SK-N-SH (cell line): ENCODE measurements around the gene NUAK2. TPM values are rescaled to one million over a fixed set of nuclear protein-coding genes. Genes with fewer than 3 reads are reported as not detected.
A peak's percentile ranks its signal among the peaks of the same experiment; 100 is the strongest.

Source experiments
- CTCF ChIA-PET: fragments of 300-600, 350-600 bp; formaldehyde crosslinking; extraction: SDS; loops from one replicate; lab custom pipeline; 2021; lab: Yijun Ruan, JAX
- POLR2A ChIA-PET: fragments of 350-600 bp; sonication (Branson Sonifier 250); formaldehyde crosslinking; extraction: SDS; loops from one replicate; lab custom pipeline; 2020; ENCODE audit warnings: antibody characterized with exemption, inconsistent platforms; lab: Yijun Ruan, JAX
- DNase-seq: peaks from one replicate; pipeline ENCODE4 v3.0.0; 2012
- H2AFZ ChIP-seq: fragments of 200-600 bp; sonication (generic); 2 replicates; pipeline ENCODE4 v1.8.1; 2016; ENCODE audit warnings: antibody characterized with exemption, mild to moderate bottlenecking, low read depth
- H3F3A ChIP-seq: fragments of 200-600 bp; sonication (generic); replicated peaks from 2 replicates; pipeline ENCODE3; 2016; ENCODE audit warnings: antibody characterized with exemption, mild to moderate bottlenecking; ENCODE audit not compliant: insufficient read depth
- H3K27ac ChIP-seq, 2 experiments: fragments of 200-500 bp in 1 of 2; fragments of 200-600 bp in 1 of 2; sonication (Bioruptor generic) in 1 of 2; sonication (generic), shearing (Covaris generic) in 1 of 2; 2 replicates each; pipeline versions ENCODE4 v1.5.1 to v1.6.1; 2014 to 2016; ENCODE audit warnings: low read depth in 2 of 2, inconsistent platforms in 1 of 2, low read length in 1 of 2, mild to moderate bottlenecking in 1 of 2, mixed read lengths in 1 of 2
- H3K27me3 ChIP-seq: fragments of 200-600 bp; sonication (generic), shearing (Covaris generic); 2 replicates; pipeline ENCODE4 v1.6.1; 2016; ENCODE audit warnings: mixed run types; ENCODE audit not compliant: insufficient read depth
- H3K36me3 ChIP-seq, 2 experiments: fragments of 200-500 bp in 1 of 2; fragments of 200-600 bp in 1 of 2; sonication (Bioruptor generic) in 1 of 2; sonication (generic) in 1 of 2; replicated peaks in 1 of 2; 2 replicates each; pipeline versions ENCODE3 to v1.5.1; 2014 to 2016; ENCODE audit warnings: low read length in 1 of 2, mild to moderate bottlenecking in 1 of 2; ENCODE audit not compliant: insufficient read depth in 2 of 2, control insufficient read depth in 1 of 2
- H3K4me1 ChIP-seq, 2 experiments: fragments of 200-500 bp in 1 of 2; fragments of 200-600 bp in 1 of 2; sonication (Bioruptor generic) in 1 of 2; sonication (generic), shearing (Covaris generic) in 1 of 2; 2 replicates each; pipeline versions ENCODE4 v1.5.1 to v1.6.1; 2014 to 2016; ENCODE audit warnings: low read depth in 1 of 2, low read length in 1 of 2, mixed run types in 1 of 2; ENCODE audit not compliant: insufficient read depth in 2 of 2, control insufficient read depth in 1 of 2
- H3K4me2 ChIP-seq: fragments of 200-600 bp; sonication (generic), shearing (Covaris generic); 2 replicates; pipeline ENCODE4 v1.6.1; 2017; ENCODE audit warnings: mixed run types
- H3K4me3 ChIP-seq, 2 experiments: fragments of 200-500 bp in 1 of 2; fragments of 200-600 bp in 1 of 2; sonication (Bioruptor generic) in 1 of 2; sonication (generic), shearing (Covaris generic) in 1 of 2; 2 replicates each; pipeline versions ENCODE4 v1.5.1 to v1.8.1; 2014 to 2016; ENCODE audit warnings: low read depth in 2 of 2, inconsistent platforms in 1 of 2, low read length in 1 of 2, mild to moderate bottlenecking in 1 of 2, mixed read lengths in 1 of 2, moderate library complexity in 1 of 2
- H3K79me2 ChIP-seq: fragments of 200-600 bp; sonication (generic); 2 replicates; pipeline ENCODE4 v1.8.1; 2017; ENCODE audit warnings: mild to moderate bottlenecking; ENCODE audit not compliant: insufficient read depth
- H3K9ac ChIP-seq: fragments of 200-600 bp; sonication (generic); 2 replicates; pipeline ENCODE4 v1.6.1; 2017; ENCODE audit warnings: mixed run types
- H3K9me2 ChIP-seq: fragments of 200-600 bp; sonication (generic); 2 replicates; pipeline ENCODE4 v1.6.1; 2017; ENCODE audit warnings: mixed run types
- H3K9me3 ChIP-seq: fragments of 200-600 bp; sonication (generic); 2 replicates; pipeline ENCODE4 v1.6.1; 2017; ENCODE audit warnings: mixed run types, mild to moderate bottlenecking, moderate library complexity
- H4K20me1 ChIP-seq: fragments of 200-600 bp; sonication (generic); 2 replicates; pipeline ENCODE4 v1.6.1; 2017; ENCODE audit warnings: mild to moderate bottlenecking, mixed run types; ENCODE audit not compliant: insufficient read depth
- CHD2 ChIP-seq: fragments of 150-350 bp; IDR thresholded peaks from 2 replicates; pipeline ENCODE4 v1.6.1; 2018; ENCODE audit warnings: low read length; ENCODE audit not compliant: partially characterized antibody
- ELF1 ChIP-seq: IDR thresholded peaks from 2 replicates; pipeline ENCODE4 v1.4.0; 2012
- EP300 ChIP-seq, 2 experiments: IDR thresholded peaks; 2 replicates each; pipeline versions ENCODE4 v1.4.0 to v1.6.1; 2012; ENCODE audit warnings: borderline replicate concordance in 1 of 2, low read depth in 1 of 2, low read length in 1 of 2
- FOSL2 ChIP-seq: IDR thresholded peaks from 2 replicates; pipeline ENCODE4 v1.4.0; 2012; ENCODE audit warnings: low read depth, mild to moderate bottlenecking, moderate library complexity, borderline replicate concordance
- FOXJ3 ChIP-seq: sonication (generic); formaldehyde crosslinking; IDR thresholded peaks from 2 replicates; pipeline ENCODE4 v1.5.1; 2020; ENCODE audit warnings: mild to moderate bottlenecking, missing genetic modification reagents
- FOXM1 ChIP-seq: IDR thresholded peaks from 2 replicates; pipeline ENCODE4 v1.4.0; 2012; ENCODE audit warnings: low read depth, mild to moderate bottlenecking
- GABPA ChIP-seq: IDR thresholded peaks from 2 replicates; pipeline ENCODE4 v1.4.0; 2012; ENCODE audit warnings: low read depth, mild to moderate bottlenecking
- JUND ChIP-seq: IDR thresholded peaks from 2 replicates; pipeline ENCODE4 v1.4.0; 2012
- MEF2A ChIP-seq: IDR thresholded peaks from 2 replicates; pipeline ENCODE4 v1.4.0; 2012; ENCODE audit warnings: low read depth, borderline replicate concordance
- MXI1 ChIP-seq: IDR thresholded peaks from 2 replicates; pipeline ENCODE4 v1.6.1; 2012; ENCODE audit warnings: mild to moderate bottlenecking, low read depth, low read length, improper control_type of control experiment
- NFIC ChIP-seq: IDR thresholded peaks from 2 replicates; pipeline ENCODE4 v1.4.0; 2012; ENCODE audit warnings: borderline replicate concordance
- NRF1 ChIP-seq: IDR thresholded peaks from 2 replicates; pipeline ENCODE4 v1.6.1; 2012; ENCODE audit warnings: low read depth, mild to moderate bottlenecking, low read length
- POLR2AphosphoS5 ChIP-seq: IDR thresholded peaks from 2 replicates; pipeline ENCODE4 v1.6.1; 2012; ENCODE audit warnings: low read depth, low read length
- RAD21 ChIP-seq: IDR thresholded peaks from 2 replicates; pipeline ENCODE4 v1.6.1; 2012; ENCODE audit warnings: mild to moderate bottlenecking, low read length
- RCOR1 ChIP-seq: fragments of 150-350 bp; IDR thresholded peaks from 2 replicates; pipeline ENCODE4 v1.6.1; 2017; ENCODE audit warnings: antibody characterized with exemption, low read length
- RFX5 ChIP-seq: IDR thresholded peaks from 2 replicates; pipeline ENCODE4 v1.6.1; 2012; ENCODE audit warnings: mild to moderate bottlenecking, improper control_type of control experiment, low read length
- RXRA ChIP-seq: IDR thresholded peaks from 2 replicates; pipeline ENCODE4 v1.4.0; 2012; ENCODE audit warnings: low read depth, mild to moderate bottlenecking, borderline replicate concordance
- SIN3A ChIP-seq: IDR thresholded peaks from 2 replicates; pipeline ENCODE4 v1.6.1; 2012; ENCODE audit warnings: low read depth, mild to moderate bottlenecking, low read length, moderate library complexity, borderline replicate concordance
- SMC3 ChIP-seq: IDR thresholded peaks from 2 replicates; pipeline ENCODE4 v1.6.1; 2012; ENCODE audit warnings: low read depth, low read length, improper control_type of control experiment
- TCF12 ChIP-seq: IDR thresholded peaks from 2 replicates; pipeline ENCODE4 v1.4.0; 2012
- TEAD4 ChIP-seq: IDR thresholded peaks from 2 replicates; pipeline ENCODE4 v1.4.0; 2012; ENCODE audit warnings: mild to moderate bottlenecking, borderline replicate concordance; ENCODE audit not compliant: insufficient read depth
- WGBS: methylation state at CpG from one replicate; pipeline ENCODE4 v1.1.6; 2017; ENCODE audit warnings: low lambda C conversion rate; 5-methylcytosine and 5-hydroxymethylcytosine counted together
- polyA plus RNA-seq, 3 experiments: library from polyadenylated mRNA; depleted of rRNA; stranded (reverse); fragments of >200 nt; gene quantifications; 2 replicates each; pipeline ENCODE4 v1.2.3, GENCODE V29; 2012
- TF ChIP-seq, protein P1 (sequence below): IDR thresholded peaks from 2 replicates; pipeline ENCODE4 v1.6.1; 2012; ENCODE audit warnings: mild to moderate bottlenecking, low read depth, low read length, moderate library complexity
- TF ChIP-seq, protein P2 (sequence below): IDR thresholded peaks from 2 replicates; pipeline ENCODE4; 2012
- TF ChIP-seq, protein P3 (sequence below): IDR thresholded peaks from 2 replicates; pipeline ENCODE4 v1.4.0; 2012; ENCODE audit warnings: low read depth, borderline replicate concordance
- TF ChIP-seq, protein P4 (sequence below): IDR thresholded peaks from 2 replicates; pipeline ENCODE4 v1.4.0; 2012; ENCODE audit warnings: low read depth

NUAK2 gene
- polyA plus RNA-seq, 1 of the 3 experiments (the other 2 are of a cell fraction), result 11.1 TPM

DNA sequence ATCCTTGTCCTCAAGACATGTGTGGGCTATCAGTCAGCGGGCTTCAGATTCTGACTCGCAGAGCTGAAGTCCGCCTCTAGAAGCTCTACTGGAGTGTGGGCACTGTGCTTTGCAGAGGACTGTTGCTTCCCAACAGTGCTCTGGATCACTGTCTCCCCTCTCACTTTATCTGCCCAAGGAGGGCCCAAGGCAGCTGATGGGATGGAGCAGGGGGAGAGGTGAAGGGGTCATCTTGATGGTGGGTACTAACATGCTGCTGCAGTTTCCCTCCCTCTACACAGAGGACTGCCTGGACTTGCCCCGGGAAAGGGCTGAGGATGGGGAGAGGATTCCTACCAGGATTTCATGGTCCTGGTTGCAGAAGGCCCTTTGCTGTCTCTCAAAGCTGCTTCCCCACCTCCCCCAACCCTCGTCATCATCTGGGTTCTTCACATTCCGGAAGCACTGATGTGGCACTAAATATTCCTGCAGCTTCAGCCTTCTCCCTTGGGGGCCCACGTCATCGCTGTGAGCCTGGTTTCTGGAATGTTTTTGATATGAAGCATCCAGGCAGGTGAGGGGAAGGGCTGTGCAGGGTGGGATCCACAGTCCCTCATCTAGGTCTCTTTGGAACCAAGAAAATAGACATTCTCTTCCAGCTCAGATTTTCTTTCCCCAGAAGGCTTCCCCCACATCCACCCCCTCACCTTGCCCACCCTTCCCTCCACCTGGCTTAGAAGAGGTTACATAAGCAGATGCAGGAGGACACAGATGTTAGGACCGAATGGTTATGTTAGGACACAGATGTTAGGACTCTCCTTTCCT is 23.2 kb downstream of the NUAK2 start:
- Histone ChIP-seq H3K9ac (peak overlapping the region; percentile 68), H3K4me3 (no peak overlapping the region), H3K9me2 (no peaks in the 10 kb centered on the region), H3K4me1 (peaks cover 4 to 63% of the 10 kb centered on the region in 2 experiments; a peak in 3 of 4 replicates), H3K79me2 (peaks cover 9% of the 10 kb centered on the region; the same call in 1 of the 2 replicates), H3K4me2 (peak overlapping the region; percentile 57), H3F3A (peaks cover 55% of the 10 kb centered on the region), H3K27ac (peak overlapping the region; percentile 54 to 97), H3K36me3 (peaks cover 6% of the 10 kb centered on the region in 2 experiments), H3K9me3 (no peaks in the 10 kb centered on the region), H2AFZ (no peak overlapping the region; the same call in 1 of the 2 replicates), H3K27me3 (no peaks in the 10 kb centered on the region), H4K20me1 (no peaks in the 10 kb centered on the region)
- WGBS, result 26% methylated on average over 9 of the region's 9 CpGs
- DNase-seq, result no peak
- ChIA-PET CTCF (interaction anchor here (1.3 to 46.8 kb wide), 4 partner anchors 26 to 56 kb away, joined by 4 to 1368 read pairs (median 5); no protein-coding TSS in a partner anchor), POLR2A (no interaction called here)
- TF ChIP-seq RCOR1, result no peak
- TF ChIP-seq POLR2AphosphoS5, result peak; percentile 49; the same call in 1 of the 2 replicates
- peak; percentile 94 for TF ChIP-seq FOSL2
- TF ChIP-seq NRF1, result no peak
- no peak for TF ChIP-seq FOXM1
- peak; percentile 67; the same call in 1 of the 2 replicates for TF ChIP-seq SIN3A
- peak; percentile 67; the same call in 1 of the 2 replicates for TF ChIP-seq RXRA
- peak; percentile 96 for TF ChIP-seq JUND
- TF ChIP-seq, protein P1, sequence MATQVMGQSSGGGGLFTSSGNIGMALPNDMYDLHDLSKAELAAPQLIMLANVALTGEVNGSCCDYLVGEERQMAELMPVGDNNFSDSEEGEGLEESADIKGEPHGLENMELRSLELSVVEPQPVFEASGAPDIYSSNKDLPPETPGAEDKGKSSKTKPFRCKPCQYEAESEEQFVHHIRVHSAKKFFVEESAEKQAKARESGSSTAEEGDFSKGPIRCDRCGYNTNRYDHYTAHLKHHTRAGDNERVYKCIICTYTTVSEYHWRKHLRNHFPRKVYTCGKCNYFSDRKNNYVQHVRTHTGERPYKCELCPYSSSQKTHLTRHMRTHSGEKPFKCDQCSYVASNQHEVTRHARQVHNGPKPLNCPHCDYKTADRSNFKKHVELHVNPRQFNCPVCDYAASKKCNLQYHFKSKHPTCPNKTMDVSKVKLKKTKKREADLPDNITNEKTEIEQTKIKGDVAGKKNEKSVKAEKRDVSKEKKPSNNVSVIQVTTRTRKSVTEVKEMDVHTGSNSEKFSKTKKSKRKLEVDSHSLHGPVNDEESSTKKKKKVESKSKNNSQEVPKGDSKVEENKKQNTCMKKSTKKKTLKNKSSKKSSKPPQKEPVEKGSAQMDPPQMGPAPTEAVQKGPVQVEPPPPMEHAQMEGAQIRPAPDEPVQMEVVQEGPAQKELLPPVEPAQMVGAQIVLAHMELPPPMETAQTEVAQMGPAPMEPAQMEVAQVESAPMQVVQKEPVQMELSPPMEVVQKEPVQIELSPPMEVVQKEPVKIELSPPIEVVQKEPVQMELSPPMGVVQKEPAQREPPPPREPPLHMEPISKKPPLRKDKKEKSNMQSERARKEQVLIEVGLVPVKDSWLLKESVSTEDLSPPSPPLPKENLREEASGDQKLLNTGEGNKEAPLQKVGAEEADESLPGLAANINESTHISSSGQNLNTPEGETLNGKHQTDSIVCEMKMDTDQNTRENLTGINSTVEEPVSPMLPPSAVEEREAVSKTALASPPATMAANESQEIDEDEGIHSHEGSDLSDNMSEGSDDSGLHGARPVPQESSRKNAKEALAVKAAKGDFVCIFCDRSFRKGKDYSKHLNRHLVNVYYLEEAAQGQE, result peak; percentile 67; the same call in 1 of the 2 replicates
- TF ChIP-seq GABPA, result no peak
- TF ChIP-seq RFX5, result no peak
- peak in 1 of 2 experiments; percentile 96; a peak in 2 of 4 replicates for TF ChIP-seq EP300 (IDR thresholded peaks at IDR 0.05; ENCODE audit: borderline replicate concordance in 1 of 2, low read depth in 1 of 2, low read length in 1 of 2)
- TF ChIP-seq TCF12, result peak; percentile 94
- TF ChIP-seq, protein P2, sequence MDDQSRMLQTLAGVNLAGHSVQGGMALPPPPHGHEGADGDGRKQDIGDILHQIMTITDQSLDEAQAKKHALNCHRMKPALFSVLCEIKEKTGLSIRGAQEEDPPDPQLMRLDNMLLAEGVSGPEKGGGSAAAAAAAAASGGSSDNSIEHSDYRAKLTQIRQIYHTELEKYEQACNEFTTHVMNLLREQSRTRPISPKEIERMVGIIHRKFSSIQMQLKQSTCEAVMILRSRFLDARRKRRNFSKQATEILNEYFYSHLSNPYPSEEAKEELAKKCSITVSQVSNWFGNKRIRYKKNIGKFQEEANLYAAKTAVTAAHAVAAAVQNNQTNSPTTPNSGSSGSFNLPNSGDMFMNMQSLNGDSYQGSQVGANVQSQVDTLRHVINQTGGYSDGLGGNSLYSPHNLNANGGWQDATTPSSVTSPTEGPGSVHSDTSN, result peak; percentile 86
- no peak for TF ChIP-seq SMC3
- no peak for TF ChIP-seq RAD21
- TF ChIP-seq NFIC, result peak; percentile 64; the same call in 1 of the 2 replicates
- no peak for TF ChIP-seq FOXJ3
- peak; percentile 98 for TF ChIP-seq TEAD4
- TF ChIP-seq, protein P3, sequence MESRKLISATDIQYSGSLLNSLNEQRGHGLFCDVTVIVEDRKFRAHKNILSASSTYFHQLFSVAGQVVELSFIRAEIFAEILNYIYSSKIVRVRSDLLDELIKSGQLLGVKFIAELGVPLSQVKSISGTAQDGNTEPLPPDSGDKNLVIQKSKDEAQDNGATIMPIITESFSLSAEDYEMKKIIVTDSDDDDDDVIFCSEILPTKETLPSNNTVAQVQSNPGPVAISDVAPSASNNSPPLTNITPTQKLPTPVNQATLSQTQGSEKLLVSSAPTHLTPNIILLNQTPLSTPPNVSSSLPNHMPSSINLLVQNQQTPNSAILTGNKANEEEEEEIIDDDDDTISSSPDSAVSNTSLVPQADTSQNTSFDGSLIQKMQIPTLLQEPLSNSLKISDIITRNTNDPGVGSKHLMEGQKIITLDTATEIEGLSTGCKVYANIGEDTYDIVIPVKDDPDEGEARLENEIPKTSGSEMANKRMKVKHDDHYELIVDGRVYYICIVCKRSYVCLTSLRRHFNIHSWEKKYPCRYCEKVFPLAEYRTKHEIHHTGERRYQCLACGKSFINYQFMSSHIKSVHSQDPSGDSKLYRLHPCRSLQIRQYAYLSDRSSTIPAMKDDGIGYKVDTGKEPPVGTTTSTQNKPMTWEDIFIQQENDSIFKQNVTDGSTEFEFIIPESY, result peak; percentile 49; the same call in 1 of the 2 replicates
- TF ChIP-seq, protein P4, sequence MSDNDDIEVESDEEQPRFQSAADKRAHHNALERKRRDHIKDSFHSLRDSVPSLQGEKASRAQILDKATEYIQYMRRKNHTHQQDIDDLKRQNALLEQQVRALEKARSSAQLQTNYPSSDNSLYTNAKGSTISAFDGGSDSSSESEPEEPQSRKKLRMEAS, result peak; percentile 76
- no peak for TF ChIP-seq CHD2
- TF ChIP-seq MEF2A, result peak; percentile 47; the same call in 1 of the 2 replicates
- no peak for TF ChIP-seq MXI1
- peak; percentile 70 for TF ChIP-seq ELF1
